CD4-positive, alpha-beta T cell treated with Interleukin-4 for 1 hour (primary cell): ENCODE results near the gene MARS1.
A peak's percentile ranks its signal among the peaks of the same experiment; 100 is the strongest.

Source experiments
- DNase-seq, 2 donors: peaks; one replicate each; pipeline ENCODE4 v3.0.0-alpha.2; 2020 to 2022

The MARS1 gene

DNA sequence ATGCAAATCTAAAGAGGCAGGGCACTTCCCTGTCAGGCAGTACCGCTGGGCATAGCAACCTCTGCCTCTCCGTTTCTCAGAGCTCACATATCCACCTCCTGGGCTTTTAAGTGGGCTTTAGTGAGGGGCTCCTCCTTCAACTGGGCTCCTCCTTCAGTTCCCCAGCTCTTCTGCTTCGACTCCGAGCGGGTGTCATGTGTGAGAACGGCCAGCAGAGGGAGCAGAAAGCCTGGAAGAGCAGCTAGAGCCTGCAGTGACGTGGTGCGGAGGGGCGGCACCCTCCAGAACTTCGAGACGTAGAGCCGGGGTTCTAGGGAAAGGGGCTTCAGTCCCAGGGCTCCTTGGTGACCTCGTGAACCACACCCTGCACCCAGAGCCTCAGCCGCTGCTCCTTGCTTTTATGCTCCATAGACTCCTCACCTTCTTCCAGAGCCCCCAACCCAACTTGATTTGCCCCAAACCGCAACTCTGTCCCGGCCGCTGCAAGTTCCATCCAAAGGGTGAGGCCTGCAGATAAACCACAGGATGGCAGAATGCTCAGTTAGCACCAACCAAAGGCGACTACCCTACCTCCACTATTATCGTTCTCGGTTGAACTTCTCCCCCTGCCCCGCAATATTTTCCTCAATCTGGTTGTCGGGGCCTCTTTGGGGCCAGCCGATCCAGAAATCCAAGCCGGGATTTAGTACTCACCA, 28.7 kb upstream of the MARS1 start:
- peak; percentile 96 for DNase-seq

DNA sequence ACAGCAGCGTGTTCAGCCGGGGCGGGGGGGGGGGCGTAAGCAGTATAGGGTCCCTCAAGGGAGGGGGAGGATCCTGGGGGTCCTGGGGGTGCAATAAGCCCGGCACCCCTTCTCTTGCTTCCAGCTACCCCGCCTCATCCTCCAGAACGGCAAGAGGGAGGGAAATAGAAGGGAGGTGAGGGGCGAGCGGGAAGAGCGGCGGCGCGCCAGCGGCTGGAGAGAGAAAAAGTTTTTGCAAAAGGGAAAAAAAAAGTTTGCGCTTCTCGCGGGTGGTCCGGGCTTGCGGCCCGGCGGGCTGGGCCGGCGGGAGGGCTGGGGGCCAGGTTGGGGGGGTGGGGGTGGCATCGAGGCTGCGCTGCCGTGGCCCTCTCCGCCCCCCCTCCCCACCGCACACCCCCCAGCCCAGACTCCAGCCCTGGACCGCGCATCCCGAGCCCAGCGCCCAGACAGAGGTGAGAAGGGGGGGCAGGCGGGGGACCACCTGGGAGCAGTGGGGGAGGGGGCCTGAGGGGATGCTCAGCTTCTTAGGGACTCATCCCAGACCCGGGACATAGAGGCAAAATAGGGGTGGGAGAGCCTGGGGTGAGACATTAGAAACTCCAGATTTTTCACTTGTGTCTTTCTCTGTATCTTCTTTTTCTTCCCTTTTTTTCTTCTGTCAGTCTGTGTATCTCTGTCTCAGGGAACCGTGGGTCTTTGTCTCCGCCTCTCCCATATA, 28.0 kb upstream of the MARS1 start, which contains the start of gene GLI1:
TSS of gene GLI1 (plus strand) at position 36 of the 718 bp plus-strand sequence. CDS start 3,907 bp downstream, outside the sequence.
- DNase-seq = no peak

DNA sequence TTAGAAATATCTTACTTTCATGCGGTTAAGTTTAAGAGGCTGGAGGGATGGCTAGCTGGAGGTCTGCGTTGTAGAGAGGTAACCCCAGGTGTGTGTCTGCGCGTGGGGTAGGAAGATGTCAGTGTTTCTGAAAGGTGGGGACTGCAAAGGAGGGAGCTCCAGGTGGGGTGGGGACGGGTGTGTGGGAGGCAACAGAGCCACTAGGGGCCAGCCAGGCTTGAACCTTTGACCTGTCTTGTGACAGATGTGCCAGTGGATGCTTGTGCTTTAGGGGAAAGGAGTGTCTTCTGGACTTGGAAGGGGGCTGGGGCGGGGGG, 27.4 kb upstream of the MARS1 start:
- DNase-seq = no peak

DNA sequence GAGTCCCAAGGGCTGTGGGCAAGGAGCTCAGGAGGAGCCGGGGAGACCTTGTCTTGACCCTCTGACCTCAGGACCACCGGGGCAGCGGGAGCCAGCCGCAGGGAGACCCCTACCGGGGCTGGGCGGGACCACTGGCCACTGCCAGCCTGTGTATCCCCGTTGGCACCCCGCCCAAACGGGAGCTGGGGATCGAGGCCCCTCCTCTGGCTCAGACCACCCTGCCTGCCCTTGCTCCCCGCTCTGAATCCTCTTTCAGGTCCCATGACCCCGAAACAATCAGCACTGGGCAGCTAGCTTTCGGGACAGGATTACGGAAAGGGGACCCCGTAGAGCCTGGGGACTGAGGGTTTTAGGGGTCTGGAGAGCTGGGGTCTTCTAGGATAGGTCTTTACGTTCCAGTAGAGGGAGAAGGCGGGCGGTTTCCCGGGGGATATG, 27.0 kb upstream of the MARS1 start:
- no peak for DNase-seq

DNA sequence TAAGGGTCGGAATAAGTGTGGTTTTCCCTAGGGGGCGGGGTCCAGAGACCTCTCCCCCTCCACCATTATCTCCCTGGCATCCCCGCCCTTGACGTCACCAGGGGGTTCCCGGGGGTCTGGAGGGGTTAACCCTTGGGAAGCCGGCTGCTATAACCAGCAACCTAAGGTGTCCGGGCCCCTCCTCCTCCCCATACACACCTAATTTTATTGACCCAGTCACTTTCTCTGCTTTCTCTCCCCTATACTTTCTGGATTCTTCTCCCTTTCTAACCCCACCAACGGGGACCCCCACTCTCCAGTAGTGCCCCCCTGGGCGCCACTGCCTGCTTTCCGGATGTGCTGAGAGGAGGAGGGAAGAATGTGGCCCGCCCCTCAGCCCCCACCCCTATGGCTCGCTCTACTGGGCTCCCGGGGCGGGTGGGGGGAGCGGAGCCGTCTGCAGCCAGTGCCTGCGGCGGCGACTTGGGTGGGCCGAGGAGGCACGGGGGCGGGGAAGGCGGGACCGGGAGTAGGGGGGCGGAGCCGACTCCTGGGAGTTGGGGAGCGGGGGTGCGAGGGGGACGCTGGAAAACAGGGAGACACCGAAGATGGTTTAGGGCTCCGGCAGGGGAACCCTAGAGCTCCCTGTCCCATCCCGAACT, 26.5 kb upstream of the MARS1 start:
- DNase-seq = peak in 1 of 2 donors; percentile 67

DNA sequence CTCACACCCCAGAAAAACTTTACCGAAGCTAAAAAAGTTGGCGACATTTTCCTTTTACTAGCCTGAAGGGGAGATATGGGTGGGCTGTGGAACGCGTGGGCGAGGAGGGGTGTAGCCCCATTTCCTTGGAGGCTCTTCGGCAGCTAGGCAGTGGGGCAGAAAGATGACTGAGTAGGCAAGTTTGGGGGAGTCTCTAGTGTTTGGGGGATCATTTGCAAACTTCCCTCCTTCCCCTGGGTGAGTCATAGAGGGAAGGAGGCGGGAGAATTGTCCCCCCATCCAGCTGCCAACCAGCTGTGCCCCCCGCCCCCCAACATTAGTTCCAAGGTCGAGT, 26.0 kb upstream of the MARS1 start:
- DNase-seq = no peak

DNA sequence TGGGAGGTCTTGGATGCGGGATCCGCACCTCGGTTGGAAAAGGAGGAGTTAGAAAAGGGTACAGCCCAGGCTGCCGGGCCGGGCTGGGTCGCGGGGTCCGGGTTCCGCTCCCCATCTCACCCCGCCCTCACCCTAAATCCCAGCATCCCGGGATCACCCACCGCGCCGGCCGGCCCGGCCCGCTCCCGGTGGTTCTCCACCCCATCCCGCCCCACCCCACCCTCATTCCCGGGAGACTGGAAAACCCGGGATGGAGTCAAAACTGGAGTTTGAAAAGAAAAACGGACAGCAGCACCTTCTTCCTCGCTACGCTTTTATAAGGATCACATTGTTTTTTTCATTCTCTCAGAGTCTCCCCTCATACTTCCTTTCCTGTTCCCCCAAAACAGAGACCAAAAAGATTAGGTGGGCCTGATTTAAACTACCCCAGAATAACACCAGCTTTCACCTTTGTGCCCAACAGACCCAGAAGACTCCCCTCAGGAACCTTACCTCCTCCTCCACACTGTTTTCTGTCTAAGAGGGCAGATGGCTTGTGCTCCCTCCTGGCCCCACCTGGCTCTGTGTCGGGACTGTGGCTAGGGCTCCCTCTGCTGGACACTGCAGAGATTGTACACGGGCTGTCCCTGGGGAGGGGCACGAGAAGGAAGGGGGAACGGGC, 25.5 kb upstream of the MARS1 start:
- peak; percentile 92 for DNase-seq

DNA sequence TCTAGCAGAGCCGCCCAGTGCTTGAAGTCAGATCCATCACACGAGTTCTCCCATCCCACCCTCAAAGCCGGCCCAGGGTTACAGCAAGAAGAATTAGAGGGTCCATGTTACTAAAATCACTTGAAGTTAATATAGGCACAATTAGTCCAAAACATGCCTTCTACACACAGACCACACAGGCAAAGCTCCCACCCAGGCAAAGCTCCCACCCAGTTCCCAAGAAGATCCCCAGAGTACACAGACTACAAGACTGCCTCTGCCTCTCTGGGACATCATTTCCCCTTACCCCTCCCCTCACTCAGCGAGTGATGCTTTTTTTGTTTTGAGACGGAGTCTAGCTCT, 25.0 kb upstream of the MARS1 start:
- DNase-seq = no peak

DNA sequence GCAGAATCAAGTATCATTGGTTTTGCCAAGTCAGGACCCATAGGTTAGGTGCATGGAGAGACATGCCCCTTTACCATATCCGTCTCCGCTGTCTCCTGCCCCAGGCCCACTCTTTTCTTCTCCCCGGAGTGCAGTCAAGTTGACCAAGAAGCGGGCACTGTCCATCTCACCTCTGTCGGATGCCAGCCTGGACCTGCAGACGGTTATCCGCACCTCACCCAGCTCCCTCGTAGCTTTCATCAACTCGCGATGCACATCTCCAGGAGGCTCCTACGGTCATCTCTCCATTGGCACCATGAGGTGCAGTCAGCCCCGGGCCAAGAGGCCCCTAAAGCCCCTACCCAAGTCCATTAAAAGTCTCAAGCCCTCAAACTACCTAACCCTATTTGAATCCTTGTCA, 23.3 kb upstream of the MARS1 start:
- DNase-seq = no peak

DNA sequence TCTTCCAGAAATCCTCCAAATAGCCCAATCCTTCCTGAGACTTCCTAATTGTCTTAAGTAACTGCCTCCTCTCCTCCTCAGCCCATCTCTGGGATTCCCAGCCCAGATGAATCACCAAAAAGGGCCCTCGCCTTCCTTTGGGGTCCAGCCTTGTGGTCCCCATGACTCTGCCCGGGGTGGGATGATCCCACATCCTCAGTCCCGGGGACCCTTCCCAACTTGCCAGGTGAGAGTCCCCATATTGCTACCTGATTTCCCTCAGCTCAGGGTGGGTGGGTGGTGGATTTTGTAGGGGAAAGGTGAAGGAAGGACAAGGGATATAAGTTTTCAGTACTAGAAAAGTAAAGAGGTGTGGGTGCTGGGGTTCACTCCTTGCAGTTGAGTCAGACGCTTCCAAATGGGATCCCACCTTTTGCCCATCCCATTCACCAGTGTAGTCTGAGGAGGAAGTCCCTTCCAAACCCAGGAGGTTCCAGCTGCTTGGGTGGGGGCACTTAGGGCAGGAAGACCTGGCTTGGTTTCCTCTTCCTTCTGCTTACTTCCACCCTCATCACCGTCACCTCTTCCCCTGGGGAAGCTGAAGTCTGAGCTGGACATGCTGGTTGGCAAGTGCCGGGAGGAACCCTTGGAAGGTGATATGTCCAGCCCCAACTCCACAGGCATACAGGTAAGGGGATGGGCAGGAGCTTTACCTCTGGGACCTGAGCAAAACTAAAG, 22.7 kb upstream of the MARS1 start:
- DNase-seq = no peak

DNA sequence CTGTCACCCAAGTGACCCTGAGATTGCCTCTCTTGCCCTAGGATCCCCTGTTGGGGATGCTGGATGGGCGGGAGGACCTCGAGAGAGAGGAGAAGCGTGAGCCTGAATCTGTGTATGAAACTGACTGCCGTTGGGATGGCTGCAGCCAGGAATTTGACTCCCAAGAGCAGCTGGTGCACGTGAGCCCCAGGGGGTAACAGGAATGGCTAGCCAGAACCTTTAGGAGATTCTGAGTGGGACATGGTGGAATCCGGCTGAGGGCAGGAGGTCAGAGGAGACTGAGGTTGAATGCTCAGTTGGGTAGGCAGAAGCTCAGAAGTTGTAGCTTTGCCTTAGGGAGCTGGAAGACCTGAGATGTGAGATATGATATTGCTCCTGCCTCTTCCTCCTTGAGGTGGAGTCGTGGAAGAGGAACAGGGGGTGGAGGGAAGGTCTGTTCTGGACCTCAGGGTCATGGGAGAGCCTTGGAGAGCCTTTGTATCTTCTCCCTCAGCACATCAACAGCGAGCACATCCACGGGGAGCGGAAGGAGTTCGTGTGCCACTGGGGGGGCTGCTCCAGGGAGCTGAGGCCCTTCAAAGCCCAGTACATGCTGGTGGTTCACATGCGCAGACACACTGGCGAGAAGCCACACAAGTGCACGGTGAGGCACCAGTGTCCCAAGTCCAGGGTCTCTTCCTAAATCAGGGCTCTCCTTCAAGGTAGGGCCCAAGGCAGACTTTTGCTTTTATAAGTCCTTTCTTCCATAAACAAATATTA, 21.9 kb upstream of the MARS1 start:
- DNase-seq = no peak

DNA sequence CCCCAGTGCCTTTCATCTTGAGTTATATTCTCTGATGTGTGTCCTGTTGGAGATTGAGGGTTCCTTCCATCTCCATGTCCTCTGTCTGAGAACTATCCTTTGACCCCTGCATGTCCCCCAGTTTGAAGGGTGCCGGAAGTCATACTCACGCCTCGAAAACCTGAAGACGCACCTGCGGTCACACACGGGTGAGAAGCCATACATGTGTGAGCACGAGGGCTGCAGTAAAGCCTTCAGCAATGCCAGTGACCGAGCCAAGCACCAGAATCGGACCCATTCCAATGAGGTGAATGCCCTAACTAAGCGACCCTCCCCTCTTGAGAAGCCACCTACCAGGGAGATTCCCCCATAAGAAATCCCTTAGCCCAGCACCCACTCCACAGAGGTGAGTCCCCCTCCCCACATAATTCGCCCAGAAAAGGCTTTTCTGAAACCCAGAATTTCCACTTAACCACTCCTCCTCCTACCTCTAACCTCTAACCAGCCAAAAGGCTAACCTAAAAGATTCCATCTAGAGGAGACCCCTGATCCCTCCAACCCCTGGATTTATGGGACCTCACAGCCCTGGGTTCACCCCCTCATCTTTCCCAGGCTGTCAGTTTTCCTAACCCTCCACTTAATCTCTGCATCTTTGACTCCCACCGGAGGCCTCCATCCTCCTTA, 20.5 kb upstream of the MARS1 start:
- no peak for DNase-seq

DNA sequence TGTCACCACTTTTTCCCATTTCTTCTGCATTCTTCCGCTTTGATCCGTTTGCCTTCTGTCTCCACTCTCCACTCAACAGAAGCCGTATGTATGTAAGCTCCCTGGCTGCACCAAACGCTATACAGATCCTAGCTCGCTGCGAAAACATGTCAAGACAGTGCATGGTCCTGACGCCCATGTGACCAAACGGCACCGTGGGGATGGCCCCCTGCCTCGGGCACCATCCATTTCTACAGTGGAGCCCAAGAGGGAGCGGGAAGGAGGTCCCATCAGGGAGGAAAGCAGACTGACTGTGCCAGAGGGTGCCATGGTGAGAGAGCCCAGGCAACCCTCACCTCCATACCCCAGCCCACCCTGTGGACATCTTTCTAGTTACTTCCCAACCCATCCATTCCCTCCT, 20.0 kb upstream of the MARS1 start:
- no peak for DNase-seq

DNA sequence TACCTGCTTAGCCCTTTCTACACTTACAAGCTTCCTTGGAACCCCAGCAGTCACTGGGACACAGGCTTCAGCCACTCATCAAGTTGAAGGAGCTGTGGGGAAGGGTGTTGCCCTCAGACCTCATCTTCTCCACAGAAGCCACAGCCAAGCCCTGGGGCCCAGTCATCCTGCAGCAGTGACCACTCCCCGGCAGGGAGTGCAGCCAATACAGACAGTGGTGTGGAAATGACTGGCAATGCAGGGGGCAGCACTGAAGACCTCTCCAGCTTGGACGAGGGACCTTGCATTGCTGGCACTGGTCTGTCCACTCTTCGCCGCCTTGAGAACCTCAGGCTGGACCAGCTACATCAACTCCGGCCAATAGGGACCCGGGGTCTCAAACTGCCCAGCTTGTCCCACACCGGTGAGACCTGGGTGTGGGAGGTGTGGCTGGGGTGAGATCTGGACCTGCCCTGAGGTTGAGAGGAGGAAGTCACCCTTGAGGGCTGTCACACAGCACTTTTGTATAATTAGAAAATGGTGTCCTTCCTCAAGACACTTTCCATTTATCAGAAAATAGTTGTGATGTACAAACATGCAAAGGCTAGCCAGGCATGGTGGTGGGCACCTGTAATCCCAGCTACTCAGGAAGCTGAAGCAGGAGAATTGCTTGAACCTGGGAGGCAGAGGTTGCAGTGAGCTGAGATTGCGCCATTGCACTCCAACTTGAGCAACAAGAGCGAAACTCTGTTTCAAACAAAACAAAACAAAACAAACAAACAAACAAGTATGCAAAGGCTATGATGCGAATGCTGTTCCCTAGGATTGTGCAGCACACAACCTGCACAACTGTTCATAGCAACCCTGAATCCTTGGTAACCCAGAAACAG, 18.3 kb upstream of the MARS1 start:
- no peak for DNase-seq

DNA sequence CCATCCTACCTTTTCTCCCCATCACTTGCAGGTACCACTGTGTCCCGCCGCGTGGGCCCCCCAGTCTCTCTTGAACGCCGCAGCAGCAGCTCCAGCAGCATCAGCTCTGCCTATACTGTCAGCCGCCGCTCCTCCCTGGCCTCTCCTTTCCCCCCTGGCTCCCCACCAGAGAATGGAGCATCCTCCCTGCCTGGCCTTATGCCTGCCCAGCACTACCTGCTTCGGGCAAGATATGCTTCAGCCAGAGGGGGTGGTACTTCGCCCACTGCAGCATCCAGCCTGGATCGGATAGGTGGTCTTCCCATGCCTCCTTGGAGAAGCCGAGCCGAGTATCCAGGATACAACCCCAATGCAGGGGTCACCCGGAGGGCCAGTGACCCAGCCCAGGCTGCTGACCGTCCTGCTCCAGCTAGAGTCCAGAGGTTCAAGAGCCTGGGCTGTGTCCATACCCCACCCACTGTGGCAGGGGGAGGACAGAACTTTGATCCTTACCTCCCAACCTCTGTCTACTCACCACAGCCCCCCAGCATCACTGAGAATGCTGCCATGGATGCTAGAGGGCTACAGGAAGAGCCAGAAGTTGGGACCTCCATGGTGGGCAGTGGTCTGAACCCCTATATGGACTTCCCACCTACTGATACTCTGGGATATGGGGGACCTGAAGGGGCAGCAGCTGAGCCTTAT, 17.4 kb upstream of the MARS1 start:
- no peak for DNase-seq

DNA sequence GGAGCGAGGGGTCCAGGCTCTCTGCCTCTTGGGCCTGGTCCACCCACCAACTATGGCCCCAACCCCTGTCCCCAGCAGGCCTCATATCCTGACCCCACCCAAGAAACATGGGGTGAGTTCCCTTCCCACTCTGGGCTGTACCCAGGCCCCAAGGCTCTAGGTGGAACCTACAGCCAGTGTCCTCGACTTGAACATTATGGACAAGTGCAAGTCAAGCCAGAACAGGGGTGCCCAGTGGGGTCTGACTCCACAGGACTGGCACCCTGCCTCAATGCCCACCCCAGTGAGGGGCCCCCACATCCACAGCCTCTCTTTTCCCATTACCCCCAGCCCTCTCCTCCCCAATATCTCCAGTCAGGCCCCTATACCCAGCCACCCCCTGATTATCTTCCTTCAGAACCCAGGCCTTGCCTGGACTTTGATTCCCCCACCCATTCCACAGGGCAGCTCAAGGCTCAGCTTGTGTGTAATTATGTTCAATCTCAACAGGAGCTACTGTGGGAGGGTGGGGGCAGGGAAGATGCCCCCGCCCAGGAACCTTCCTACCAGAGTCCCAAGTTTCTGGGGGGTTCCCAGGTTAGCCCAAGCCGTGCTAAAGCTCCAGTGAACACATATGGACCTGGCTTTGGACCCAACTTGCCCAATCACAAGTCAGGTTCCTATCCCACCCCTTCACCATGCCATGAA, 16.8 kb upstream of the MARS1 start:
- no peak for DNase-seq

DNA sequence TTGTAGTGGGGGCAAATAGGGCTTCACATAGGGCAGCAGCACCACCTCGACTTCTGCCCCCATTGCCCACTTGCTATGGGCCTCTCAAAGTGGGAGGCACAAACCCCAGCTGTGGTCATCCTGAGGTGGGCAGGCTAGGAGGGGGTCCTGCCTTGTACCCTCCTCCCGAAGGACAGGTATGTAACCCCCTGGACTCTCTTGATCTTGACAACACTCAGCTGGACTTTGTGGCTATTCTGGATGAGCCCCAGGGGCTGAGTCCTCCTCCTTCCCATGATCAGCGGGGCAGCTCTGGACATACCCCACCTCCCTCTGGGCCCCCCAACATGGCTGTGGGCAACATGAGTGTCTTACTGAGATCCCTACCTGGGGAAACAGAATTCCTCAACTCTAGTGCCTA, 16.2 kb upstream of the MARS1 start:
- DNase-seq = no peak

DNA sequence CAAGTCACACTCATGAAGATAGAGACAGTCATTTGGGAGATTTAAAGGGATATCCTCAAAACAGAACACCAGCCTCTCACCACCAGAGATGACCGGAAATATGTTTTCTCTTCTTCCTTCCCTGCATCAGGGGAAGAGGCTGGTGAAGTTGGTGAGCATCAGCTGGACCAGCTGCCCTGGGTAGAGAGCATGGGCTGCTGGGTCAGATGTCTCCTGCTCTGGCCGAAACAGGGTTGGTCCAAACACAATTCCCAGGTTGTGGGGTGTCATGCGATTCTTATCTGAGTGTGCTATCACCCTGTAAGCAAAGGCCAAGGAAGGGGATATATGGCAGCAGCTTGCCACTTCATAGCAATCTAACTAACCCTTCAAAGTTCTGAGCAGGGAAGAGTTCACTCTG, 15.5 kb upstream of the MARS1 start:
- no peak for DNase-seq

DNA sequence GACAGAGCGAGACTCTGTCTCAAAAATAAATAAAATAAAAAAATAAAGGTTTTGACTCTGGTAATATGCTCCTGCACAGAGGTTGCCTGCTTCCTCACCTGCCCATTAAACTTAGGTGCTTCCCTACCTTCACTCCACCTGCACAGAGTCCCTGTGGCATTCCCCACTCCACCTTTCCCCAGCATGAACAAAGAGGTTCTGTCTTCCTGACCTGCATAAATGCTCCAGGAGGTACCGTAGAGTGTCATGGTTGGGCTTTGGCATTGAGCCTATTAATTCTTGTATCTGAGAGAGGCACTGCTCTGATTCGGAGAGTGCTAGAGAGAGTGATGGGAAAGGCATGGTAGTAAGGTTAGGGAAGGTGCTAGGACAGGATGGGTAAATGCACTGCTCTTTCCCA, 14.5 kb upstream of the MARS1 start:
- DNase-seq = no peak

DNA sequence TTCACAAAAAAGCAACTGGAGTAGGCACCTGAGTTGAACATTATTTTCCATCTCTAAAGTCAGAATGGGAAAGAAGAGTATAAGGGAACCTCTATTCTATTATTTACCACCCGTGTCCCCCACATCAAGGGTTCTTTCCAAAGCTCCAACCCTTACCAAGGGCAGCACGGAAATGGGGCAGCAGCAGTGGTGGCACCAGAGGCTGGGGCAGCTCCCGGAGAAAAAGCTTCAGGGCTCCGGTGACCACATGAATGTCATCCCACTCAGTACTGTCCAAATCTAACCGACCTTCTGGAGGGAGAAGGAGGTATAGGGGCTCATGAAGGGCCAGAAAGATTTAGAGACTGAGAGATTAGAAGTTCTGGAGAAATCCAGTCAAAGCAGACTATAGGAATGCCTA, 14.0 kb upstream of the MARS1 start:
- no peak for DNase-seq
